Hepatocyte (in vitro differentiated cells): ENCODE measurements around the gene DEFB108B.
"Not testable (repeated sequence)": the region's sequence is repeated elsewhere in the genome, so short reads cannot be mapped to it uniquely, and the experiment has no call there.

Experiments used
- CTCF ChIP-seq: fragments of 200-600 bp; sonication (generic); IDR thresholded peaks from 2 replicates; pipeline ENCODE4 v1.5.1; 2016; ENCODE audit warnings: antibody characterized with exemption, mild to moderate bottlenecking; ENCODE audit not compliant: poor library complexity
- EZH2 ChIP-seq: fragments of 200-600 bp; sonication (generic); IDR thresholded peaks from 2 replicates; pipeline ENCODE4 v1.6.1; 2016; ENCODE audit warnings: antibody characterized with exemption, mild to moderate bottlenecking, borderline replicate concordance

- TF ChIP-seq CTCF, EZH2: not testable (repeated sequence)
Measured at GRCh38 chr11:71860835-71861234, 27.8 kb downstream of the DEFB108B start.
